Esophagus muscularis mucosa (tissue), 4 donors: Measurements from ENCODE around the gene PRDM7. TPM values are rescaled to one million over a fixed set of nuclear protein-coding genes. Genes with fewer than 3 reads are reported as not detected.

Experiments
- DNase-seq: peaks from one replicate; pipeline ENCODE4 v3.0.0-alpha.2; 2017; ENCODE audit errors: extremely low spot score
- H3K27ac ChIP-seq, 4 donors: fragments of 200-600 bp; sonication (generic); replicated peaks in 1 of 4; 1 replicate in 3 of 4; 2 replicates in 1 of 4; pipeline ENCODE4 v1.5.1; 2016 to 2019; ENCODE audit warnings: mild to moderate bottlenecking in 1 of 4
- H3K27me3 ChIP-seq, 4 donors: fragments of 200-600 bp; sonication (generic); one replicate each; pipeline versions ENCODE4 v1.5.1 to v1.6.0; 2016 to 2019
- H3K36me3 ChIP-seq, 4 donors: fragments of 200-600 bp; sonication (generic); one replicate each; pipeline ENCODE4 v1.5.1; 2016 to 2019
- H3K4me1 ChIP-seq, 4 donors: fragments of 200-600 bp; sonication (generic); one replicate each; pipeline ENCODE4 v1.5.1; 2016 to 2019
- H3K4me3 ChIP-seq, 4 donors: fragments of 200-600 bp; sonication (generic); 1 replicate in 2 of 4; 2 replicates in 2 of 4; pipeline ENCODE4 v1.5.1; 2016 to 2019; ENCODE audit warnings: mild to moderate bottlenecking in 4 of 4, moderate library complexity in 1 of 4
- H3K9me3 ChIP-seq, 4 donors: fragments of 200-600 bp; sonication (generic); 1 replicate in 3 of 4; 2 replicates in 1 of 4; pipeline ENCODE4 v1.5.1; 2016 to 2019
- CTCF ChIP-seq, 3 experiments: fragments of 200-600 bp in 2 of 3; fragments of 450-650 bp in 1 of 3; sonication (generic) in 2 of 3; IDR thresholded peaks; one replicate each; pipeline ENCODE4 v1.5.1; 2017 to 2019; ENCODE audit warnings: antibody characterized with exemption in 3 of 3, mild to moderate bottlenecking in 2 of 3, moderate library complexity in 1 of 3
- EP300 ChIP-seq: sonication (generic); formaldehyde crosslinking; IDR thresholded peaks from one replicate; pipeline ENCODE4 v1.6.1; 2017; ENCODE audit warnings: antibody characterized with exemption
- POLR2A ChIP-seq: fragments of 450-650 bp; IDR thresholded peaks from one replicate; pipeline ENCODE4 v1.6.1; 2017; ENCODE audit warnings: antibody characterized with exemption, moderate library complexity, mild to moderate bottlenecking, low read depth
- POLR2AphosphoS5 ChIP-seq, 2 donors: sonication (generic); formaldehyde crosslinking; IDR thresholded peaks; one replicate each; pipeline ENCODE4 v1.6.1; 2017; ENCODE audit warnings: antibody characterized with exemption in 2 of 2
- WGBS: methylation state at CpG from one replicate; pipeline ENCODE4 v1.1.5; 2018; 5-methylcytosine and 5-hydroxymethylcytosine counted together
- intact Hi-C: fragments of 100-400 bp; cut with DNase I; formaldehyde crosslinking; loops from one replicate; pipeline ENCODE4 v1.15.1; 2023
- total RNA-seq, 4 donors: library from RNA; depleted of rRNA; stranded (reverse); fragments of >200 nt; gene quantifications; one replicate each; pipeline versions ENCODE4 v1.1.0 to v1.2.1, GENCODE V29; 2016

The PRDM7 gene
- total RNA-seq, 4 donors from 2014 or later: not detected

GRCh38 chr16:90015586-90016338, 61.4 kb downstream of the PRDM7 start:
- 94% methylated on average over 19 of the region's 19 CpGs for WGBS
- intact Hi-C loops: no loop called here
- H3K4me3 ChIP-seq: no peak overlapping the region
- peaks cover 7 to 25% (median 23%) of the 10 kb centered on the region in 4 donors for H3K4me1 ChIP-seq
- H3K36me3 ChIP-seq: no peaks in the 10 kb centered on the region
- no peak overlapping the region for H3K27ac ChIP-seq
- H3K27me3 ChIP-seq: no peaks in the 10 kb centered on the region
- no peaks in the 10 kb centered on the region for H3K9me3 ChIP-seq
- TF ChIP-seq CTCF (IDR thresholded peaks at IDR 0.05) (no peak), POLR2AphosphoS5 (IDR thresholded peaks at IDR 0.05) (no peak), EP300 (no peak), POLR2A (no peak)
- DNase-seq: no peak

DNA sequence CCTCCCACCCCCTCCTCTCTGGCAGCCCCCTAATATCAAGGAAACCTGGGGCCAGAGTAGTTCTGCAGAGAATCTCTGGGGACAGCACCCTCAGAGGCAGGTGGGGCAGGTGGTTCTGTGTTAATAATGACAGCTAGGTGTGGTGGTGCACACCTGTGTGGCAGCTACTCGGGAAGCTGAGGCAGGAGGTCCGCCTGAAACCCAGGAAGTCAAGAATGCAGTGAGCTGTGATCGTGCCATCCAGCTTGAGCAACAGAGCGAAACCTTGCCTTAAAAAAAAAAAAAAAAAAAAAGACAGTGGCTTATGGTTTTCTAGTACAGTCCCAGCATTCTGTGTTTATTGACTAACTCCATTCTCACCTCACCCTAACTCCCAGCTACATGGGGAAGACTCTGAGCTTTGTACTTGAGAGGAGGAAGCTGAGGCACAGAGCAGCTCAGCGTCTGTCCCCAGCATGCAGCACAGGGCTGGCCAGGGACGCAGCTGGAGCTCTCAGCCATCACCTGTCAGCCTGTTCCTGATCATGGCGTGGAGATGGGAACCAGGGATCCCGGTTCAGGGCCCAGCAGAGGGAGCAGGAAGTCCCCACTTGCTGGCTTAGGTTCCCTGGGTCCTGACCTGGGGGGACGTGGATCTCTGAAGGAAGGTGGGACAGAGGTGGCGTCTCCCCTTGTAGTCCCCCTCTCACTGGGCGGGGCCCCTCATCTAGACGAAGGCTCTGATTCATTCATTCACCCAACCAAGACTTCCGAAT, 64.0 kb downstream of the PRDM7 start:
- peaks cover 0 to 2% (median under 1%) of the 10 kb centered on the region in 4 donors for H3K4me1 ChIP-seq
- no peaks in the 10 kb centered on the region for H3K27me3 ChIP-seq
- no peak overlapping the region for H3K4me3 ChIP-seq
- WGBS: 76% methylated on average over 12 of the region's 13 CpGs
- no peak overlapping the region for H3K27ac ChIP-seq
- H3K9me3 ChIP-seq: no peaks in the 10 kb centered on the region
- TF ChIP-seq CTCF (IDR thresholded peaks at IDR 0.05) (no peak), EP300 (no peak), POLR2AphosphoS5 (IDR thresholded peaks at IDR 0.05) (no peak), POLR2A (no peak)
- H3K36me3 ChIP-seq: no peaks in the 10 kb centered on the region
- intact Hi-C loops: no loop called here
- no peak for DNase-seq

DNA sequence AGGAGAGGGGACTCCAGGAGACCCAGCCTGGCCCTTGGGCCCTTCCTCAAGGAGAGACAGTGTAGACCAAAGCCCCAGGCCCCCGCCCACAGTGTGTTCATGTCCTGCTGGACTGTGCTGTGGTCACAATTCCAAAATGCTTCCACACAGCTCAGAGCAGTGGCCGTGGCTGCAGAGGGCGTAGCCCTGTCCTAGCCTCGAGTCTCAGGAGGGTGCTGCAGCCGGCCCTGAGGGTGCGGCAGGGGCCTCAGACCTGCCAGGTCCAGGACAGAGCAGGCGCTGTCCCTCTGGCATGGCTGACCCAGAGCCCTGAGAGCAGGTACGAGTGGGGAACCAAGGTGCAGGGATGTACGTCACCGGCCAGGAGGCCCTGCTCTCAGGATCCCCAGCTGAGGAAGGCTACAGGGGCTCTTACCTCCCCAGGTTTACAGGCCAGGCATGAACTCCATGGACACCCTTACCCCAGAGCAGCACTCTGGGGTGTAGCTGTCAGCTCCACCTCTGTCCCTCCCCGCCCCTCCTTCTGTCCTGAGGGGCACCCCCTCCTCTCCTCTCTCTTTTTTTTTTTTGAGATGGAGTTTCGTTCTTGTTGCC, 65.1 kb downstream of the PRDM7 start:
- no peak overlapping the region for H3K4me3 ChIP-seq
- WGBS: 89% methylated on average over 4 of the region's 12 CpGs

DNA sequence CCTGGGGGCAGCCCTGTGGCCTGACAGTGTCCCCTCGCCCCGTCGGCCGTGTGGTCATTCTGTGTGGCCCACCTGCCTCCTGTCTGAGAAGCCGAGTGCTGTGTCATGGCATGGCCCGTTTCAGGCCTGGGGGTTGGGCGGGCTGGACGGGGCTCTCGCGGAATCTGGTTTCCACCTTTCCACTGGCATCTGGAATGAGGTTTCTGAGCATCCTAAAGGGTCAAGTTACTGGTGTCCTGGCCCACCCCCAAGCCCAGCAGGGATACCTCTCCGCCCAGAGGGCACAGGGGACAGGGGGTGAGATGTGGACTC, 65.7 kb downstream of the PRDM7 start:
- Histone ChIP-seq H3K4me3 (no peak overlapping the region), H3K9me3 (no peaks in the 10 kb centered on the region), H3K4me1 (no peaks in the 10 kb centered on the region), H3K36me3 (no peaks in the 10 kb centered on the region), H3K27me3 (no peaks in the 10 kb centered on the region), H3K27ac (no peak overlapping the region)
- TF ChIP-seq POLR2A (no peak), EP300 (no peak), CTCF (IDR thresholded peaks at IDR 0.05) (no peak), POLR2AphosphoS5 (IDR thresholded peaks at IDR 0.05) (no peak)
- DNase-seq: no peak
- 82% methylated on average over 7 of the region's 11 CpGs for WGBS
- intact Hi-C loops: no loop called here

More for the DNA sequence above, 65.1 kb downstream of the PRDM7 start:
- H3K9me3 ChIP-seq: no peaks in the 10 kb centered on the region
- no peak for TF ChIP-seq EP300
- TF ChIP-seq POLR2A: no peak
- TF ChIP-seq CTCF (IDR thresholded peaks at IDR 0.05): no peak
- TF ChIP-seq POLR2AphosphoS5 (IDR thresholded peaks at IDR 0.05): no peak
- no peak overlapping the region for H3K27ac ChIP-seq
- H3K4me1 ChIP-seq: no peaks in the 10 kb centered on the region
- H3K36me3 ChIP-seq: no peaks in the 10 kb centered on the region
- no peaks in the 10 kb centered on the region for H3K27me3 ChIP-seq
- DNase-seq: no peak
- intact Hi-C loops: no loop called here
